NCI-H1105 (cell line): ENCODE results near the gene KLHL12.

Source experiments
- DNase-seq: peaks from one replicate; lab custom pipeline; 2025; lab: John Stamatoyannopoulos, UW

Gene KLHL12

GRCh38 chr1:202926581-202927491 is at the start of gene KLHL12:
Gene KLHL12, minus strand, starts transcription at chr1:202927234. Its CDS starts 2,072 bp downstream, at chr1:202925162.
- DNase-seq: peak; percentile 97

- DNase-seq: no peak
Measured at GRCh38 chr1:202976633-202977032, 49.6 kb upstream of the KLHL12 start.

DNA sequence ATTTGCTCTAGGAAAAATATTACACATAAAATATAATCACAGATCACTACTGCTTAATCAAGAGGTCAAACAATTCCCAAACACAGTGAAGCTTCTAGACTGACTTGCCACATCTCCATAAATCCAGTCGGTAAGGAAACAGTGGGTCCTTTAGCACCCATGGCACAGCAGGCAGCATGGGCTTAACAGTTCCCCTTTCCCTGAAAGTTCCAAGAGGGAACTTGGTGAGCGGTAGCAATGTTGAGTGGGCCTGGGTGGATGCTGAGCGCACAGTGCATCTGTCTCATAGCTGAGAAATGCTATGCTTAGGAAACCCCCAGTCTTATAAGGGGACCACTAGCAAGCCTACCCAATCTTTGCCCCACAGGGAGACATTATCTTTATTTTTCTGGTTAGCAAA is 47.8 kb upstream of the KLHL12 start:
- DNase-seq: no peak

GRCh38 chr1:202972046-202972445 is 45.0 kb upstream of the KLHL12 start:
- no peak for DNase-seq

DNA sequence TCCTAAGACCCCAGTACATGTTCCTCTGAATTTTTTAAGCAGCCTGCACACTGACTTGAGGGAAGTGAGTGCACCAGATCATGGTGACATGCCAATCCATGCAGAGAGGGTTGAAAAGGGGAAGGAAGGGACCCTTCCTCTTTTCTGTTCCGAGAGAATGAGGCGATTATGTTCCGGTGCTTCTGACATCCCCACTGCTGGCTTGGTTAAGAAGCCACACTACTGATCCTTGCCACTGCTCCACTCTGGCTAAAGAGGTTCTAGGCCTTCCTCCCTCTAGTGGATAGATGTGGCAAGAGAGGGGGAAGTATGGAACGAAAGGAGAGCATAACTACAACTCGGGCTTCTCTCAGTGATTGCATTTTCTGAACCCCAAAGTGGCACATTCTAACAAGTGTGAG is 41.9 kb upstream of the KLHL12 start:
- DNase-seq: no peak

GRCh38 chr1:202968351-202968750 is 41.3 kb upstream of the KLHL12 start:
- DNase-seq: no peak

DNA sequence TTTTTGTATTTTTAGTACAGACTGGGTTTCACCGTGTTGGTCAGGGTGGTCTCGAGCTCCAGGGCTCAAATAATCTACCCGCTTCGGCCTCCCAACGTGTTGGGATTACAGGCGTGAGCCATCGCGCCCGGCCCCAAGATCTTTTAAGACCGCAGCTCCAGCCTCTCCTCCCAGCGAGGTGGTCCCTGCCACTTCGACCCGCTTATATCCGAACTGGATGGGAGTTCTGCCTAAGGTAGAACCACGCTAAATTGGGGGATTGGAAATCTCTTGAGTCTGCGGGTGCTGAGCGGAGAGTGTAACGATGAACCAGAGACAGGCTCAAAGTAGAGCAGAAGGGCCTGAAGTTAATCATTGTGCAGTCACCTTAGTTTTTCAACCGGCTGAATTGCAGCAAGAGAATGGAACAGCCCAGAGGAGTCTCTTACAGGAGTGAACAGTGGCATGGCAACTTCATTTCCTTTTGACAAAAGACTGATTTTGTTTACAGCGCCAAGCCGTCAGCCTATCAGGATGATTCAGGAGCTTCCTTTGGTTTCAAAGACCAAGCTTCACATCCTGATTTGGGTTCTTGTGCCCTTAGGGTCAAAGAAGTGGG is 40.7 kb upstream of the KLHL12 start:
- DNase-seq: peak; percentile 6

- no peak for DNase-seq
Measured at GRCh38 chr1:202966006-202966898, 39.2 kb upstream of the KLHL12 start.

DNA sequence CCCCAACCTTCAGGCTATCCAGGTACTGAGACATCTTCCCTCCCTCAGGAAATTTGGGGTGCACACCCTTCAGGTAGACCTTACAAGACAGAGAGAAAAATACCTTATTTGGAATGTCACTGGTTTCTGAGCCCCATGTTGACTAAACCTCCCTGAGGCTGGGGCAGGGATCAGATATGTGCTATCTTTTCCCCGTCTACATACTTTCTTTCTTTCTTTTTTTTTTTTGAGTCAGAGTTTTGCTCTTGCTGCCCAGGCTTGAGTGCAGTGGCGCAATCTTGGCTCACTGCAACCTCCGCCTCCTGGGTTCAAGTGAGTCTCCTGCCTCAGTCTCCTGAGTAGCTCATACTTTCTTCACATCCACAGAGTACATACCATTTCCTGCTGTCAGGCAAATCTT is 38.4 kb upstream of the KLHL12 start:
- DNase-seq: no peak

DNA sequence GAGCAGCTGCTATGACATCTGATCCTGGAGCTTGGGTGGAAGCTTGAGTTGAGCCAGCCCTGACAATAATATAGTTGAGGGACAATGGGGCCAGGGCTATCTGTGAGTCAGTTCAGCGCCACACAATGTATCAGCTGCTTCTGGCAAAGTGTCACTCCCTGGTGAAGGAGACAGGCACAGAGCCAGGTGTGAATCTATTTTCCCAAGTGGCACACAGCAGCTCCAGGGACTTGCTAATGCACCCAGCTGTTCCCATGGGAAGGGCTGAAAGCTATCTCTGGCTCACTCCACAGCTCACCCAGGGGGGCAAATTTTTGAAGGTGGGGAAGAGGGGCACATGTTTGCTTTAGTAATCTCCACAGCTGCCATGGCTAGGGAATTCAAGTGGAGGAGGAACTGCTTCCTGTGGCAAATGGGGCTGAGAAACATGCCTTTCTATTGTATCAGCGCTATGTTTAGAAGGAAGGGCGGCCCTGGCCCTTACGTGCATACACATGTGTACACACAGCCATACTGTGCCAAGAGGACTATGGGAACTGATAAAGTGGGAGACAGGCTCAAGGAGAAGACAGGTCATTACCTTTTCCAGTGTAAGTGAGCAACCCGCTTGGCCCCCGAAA is 37.9 kb upstream of the KLHL12 start:
- DNase-seq: peak; percentile 96

- no peak for DNase-seq
Measured at GRCh38 chr1:202961220-202961880, 34.3 kb upstream of the KLHL12 start.

- no peak for DNase-seq
Measured at GRCh38 chr1:202959276-202959620, 32.2 kb upstream of the KLHL12 start.

DNA sequence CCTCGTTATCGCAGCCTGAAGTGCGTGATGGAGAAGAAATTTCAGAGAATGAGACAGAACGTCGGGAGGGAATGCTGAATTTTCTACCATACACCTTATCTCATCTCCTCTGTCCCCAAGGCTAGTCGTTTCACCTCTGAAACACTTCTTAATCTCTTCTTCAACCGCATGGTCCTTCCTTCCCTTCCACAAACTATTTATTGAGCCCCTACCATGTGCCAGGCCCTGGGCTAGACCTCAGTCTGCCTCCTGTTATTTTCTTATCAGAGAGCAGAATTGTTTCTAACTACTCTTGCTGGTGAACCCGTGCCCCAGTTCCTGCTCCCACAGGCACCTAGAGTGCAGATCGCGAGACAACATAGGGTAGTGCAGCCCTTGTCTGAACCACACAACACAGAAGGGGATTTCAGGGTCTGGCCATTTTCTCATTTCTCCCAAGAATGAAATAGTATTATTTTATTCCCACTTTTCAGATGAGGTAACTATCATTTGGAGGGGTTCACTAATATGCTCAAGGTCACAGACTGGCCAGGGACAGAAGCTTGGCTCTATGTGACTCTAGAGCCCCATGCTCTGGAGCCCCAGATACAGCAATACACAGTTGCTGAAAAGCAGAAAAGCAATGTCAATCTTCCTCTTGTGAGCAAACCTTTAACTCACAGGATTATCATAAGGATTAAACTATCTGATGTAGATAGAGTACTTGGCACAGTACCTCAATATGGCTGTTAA is 31.7 kb upstream of the KLHL12 start:
- no peak for DNase-seq

DNA sequence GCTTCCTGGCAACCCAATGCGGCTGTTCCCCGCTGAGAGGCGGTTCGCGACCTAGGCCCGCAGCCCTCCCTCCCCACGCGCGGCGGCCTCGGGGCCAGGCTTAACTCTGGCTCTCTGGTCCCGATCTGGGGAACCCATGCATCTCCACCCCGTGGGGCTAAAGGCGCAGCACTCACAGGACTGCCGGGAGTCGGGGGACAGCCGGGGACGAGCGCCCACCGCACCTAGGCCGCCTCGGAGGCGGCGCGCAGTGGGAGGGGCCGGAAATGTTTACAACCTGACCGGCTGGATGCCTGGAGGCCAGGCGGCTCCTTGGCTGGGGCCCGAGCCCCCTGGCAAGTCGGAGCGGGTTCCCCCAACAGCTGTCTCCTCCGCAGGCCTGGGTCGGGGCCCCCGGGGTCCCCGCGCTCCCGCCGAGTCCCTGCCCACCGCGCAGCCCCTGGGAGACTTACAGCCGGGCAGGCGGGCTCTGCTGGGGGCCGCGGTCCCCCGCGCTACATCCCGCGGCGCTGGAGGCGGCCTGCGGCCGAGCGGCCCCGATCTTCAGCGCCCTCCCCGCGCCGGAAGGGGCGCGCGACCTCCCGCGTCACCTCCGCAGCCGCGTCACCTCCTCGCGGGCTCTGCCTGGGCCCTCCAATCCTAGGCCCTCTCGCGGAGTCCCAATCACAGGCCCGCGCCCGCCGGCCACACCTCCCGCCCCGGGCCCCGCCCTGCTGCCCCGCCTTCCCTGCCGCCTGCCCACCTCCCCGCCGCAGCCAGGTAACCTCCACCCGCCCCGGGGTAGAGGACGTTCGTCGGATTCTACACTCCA is 30.9 kb upstream of the KLHL12 start, which contains the start of gene ADIPOR1:
ADIPOR1 (minus strand) TSS at position 580 of the 811 bp plus-strand sequence. CDS start 7,242 bp downstream, outside the sequence.
- peak; percentile 84 for DNase-seq

DNA sequence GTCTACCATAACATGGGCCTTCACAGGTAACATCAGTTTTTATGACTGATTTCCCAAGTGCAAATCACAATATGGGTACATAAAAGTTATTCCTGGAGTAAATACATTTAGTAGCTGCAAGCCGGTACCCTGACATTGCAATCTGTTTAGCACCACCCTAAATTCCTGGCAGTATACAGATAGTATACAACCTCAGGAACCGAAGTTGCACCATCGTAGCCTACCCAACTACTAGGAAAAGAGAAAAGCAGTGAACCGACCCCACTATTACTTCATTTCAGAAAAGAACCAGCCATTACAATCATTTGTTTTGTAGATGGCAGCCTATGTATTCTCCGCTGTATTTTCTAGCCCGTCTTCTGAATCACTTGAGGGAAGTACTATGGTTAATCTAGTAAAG is 29.9 kb upstream of the KLHL12 start:
- no peak for DNase-seq

DNA sequence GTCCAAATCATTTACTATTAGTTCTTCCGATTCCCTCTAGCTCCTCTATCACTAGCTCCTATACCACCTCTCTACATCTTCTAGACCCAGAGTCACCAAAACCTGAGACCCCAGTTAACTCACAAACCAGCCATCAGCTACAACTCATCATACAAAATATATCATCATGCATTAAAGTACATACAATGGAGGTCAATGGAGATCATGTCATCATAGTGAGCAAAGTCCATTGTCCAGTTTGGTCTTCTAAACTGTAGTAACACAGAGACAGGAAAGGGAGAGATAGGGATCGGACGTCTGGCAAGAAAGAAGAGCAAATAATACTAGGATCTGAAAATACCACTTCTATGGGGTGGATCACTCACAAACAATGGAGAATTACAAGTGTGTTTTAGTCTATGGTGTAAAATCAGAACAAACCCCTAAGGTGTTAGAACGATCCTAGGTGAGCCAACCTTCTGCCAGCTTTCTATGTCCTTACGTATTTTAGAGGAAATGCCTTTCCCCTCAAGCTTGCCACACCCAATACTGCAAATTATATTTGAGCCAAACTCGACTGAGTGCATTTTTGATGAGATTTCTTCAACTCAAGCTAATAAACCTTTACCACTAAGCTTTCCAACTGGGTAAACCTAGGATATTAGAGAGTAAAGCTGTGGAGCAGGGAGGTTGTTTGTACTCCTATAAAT is 27.2 kb upstream of the KLHL12 start:
- DNase-seq: no peak

- no peak for DNase-seq
Measured at GRCh38 chr1:202953392-202953791, 26.4 kb upstream of the KLHL12 start.

- DNase-seq: no peak
Measured at GRCh38 chr1:202952818-202953217, 25.8 kb upstream of the KLHL12 start.

DNA sequence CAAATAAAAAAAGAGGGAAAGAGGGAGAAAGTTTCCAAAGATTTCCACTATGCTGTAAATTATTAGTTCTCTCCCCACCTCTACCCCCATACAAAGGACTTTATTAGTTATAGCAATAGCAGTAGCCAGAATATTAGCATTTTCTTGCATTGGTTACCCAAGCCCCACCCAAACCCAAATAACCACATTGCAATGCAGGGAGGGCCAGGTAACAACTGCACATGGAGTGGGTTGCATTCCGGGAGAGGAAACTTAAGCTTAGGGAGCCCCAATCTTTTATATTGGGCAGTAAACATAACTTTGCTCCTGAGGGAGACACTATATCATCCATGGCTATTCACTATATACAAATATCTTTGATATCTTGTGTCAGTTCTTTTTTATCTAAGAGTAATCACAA is 25.1 kb upstream of the KLHL12 start:
- DNase-seq: no peak
